T-cell (primary cell): ENCODE data around the gene FAM50A. TPM values are rescaled to one million over a fixed set of nuclear protein-coding genes. Genes with fewer than 3 reads are reported as not detected.

Experiments
- ATAC-seq, 4 experiments: fragments of 200-7000 bp in 3 of 4; fragments of 150-1000 bp in 1 of 4; cut with Tn5 transposase; replicated peaks in 1 of 4; 1 replicate in 3 of 4; 2 replicates in 1 of 4; pipeline ENCODE4 v1.10.0; 2021; ENCODE audit warnings: moderate library complexity in 3 of 4, mild to moderate bottlenecking in 2 of 4, moderate number of reproducible peaks in 1 of 4
- CTCF ChIA-PET, 2 donors: fragments of 300-600 bp; sonication (Branson Sonifier 250); formaldehyde crosslinking; loops; one replicate each; lab custom pipeline; 2022; ENCODE audit warnings: antibody characterized with exemption in 2 of 2; lab: Charles Lee
- POLR2A ChIA-PET, 2 donors: fragments of 300-600 bp; sonication (Branson Sonifier 250); formaldehyde crosslinking; loops; one replicate each; lab custom pipeline; 2022; ENCODE audit warnings: antibody characterized with exemption in 2 of 2; lab: Charles Lee
- DNase-seq, 35 experiments: peaks; one replicate each; pipeline versions ENCODE4 v3.0.0 to v3.0.0-alpha.2; 2013 to 2023
- H3K27ac ChIP-seq: one replicate; pipeline ENCODE4 v1.5.1; 2013; ENCODE audit warnings: low read length
- H3K27me3 ChIP-seq, 2 experiments: replicated peaks in 1 of 2; 1 replicate in 1 of 2; 2 replicates in 1 of 2; pipeline versions ENCODE4 v1.6.1 to v1.7.0; 2013; ENCODE audit warnings: low read length in 1 of 2, mixed read lengths in 1 of 2; ENCODE audit not compliant: control insufficient read depth in 2 of 2, insufficient read depth in 2 of 2; ENCODE audit errors: extremely low read depth in 1 of 2
- H3K36me3 ChIP-seq, 2 donors: 1 replicate in 1 of 2; 2 replicates in 1 of 2; pipeline versions ENCODE4 v1.6.1 to v1.7.0; 2013; ENCODE audit warnings: low read length in 1 of 2; ENCODE audit not compliant: control insufficient read depth in 2 of 2, insufficient read depth in 1 of 2; ENCODE audit errors: extremely low read depth in 1 of 2
- H3K4me1 ChIP-seq, 2 experiments: 1 replicate in 1 of 2; 2 replicates in 1 of 2; pipeline versions ENCODE4 v1.6.1 to v1.7.0; 2013; ENCODE audit warnings: low read length in 2 of 2, mixed read lengths in 1 of 2; ENCODE audit not compliant: insufficient read depth in 2 of 2, control insufficient read depth in 1 of 2; ENCODE audit errors: extremely low read depth in 1 of 2
- H3K4me3 ChIP-seq, 2 donors: 1 replicate in 1 of 2; 2 replicates in 1 of 2; pipeline versions ENCODE4 v1.5.1 to v1.7.0; 2013; ENCODE audit warnings: mild to moderate bottlenecking in 2 of 2, low read length in 1 of 2, moderate library complexity in 1 of 2; ENCODE audit not compliant: control insufficient read depth in 1 of 2; ENCODE audit errors: extremely low read depth in 1 of 2
- H3K9me3 ChIP-seq: 2 replicates; pipeline ENCODE4 v1.7.0; 2013
- H3K27ac Mint-ChIP-seq, 2 donors: one replicate each; pipeline ENCODE4 v1.8.0; 2020 to 2021; ENCODE audit warnings: mild to moderate bottlenecking in 2 of 2, mixed read lengths in 2 of 2
- H3K27me3 Mint-ChIP-seq, 2 donors: one replicate each; pipeline ENCODE4 v1.8.0; 2021 to 2022; ENCODE audit warnings: mixed read lengths in 2 of 2
- H3K36me3 Mint-ChIP-seq: one replicate; pipeline ENCODE4 v1.8.0; 2021; ENCODE audit warnings: mixed read lengths
- H3K4me1 Mint-ChIP-seq, 3 donors: one replicate each; pipeline ENCODE4 v1.8.0; 2020 to 2022; ENCODE audit warnings: mixed read lengths in 3 of 3, mild to moderate bottlenecking in 1 of 3
- H3K4me3 Mint-ChIP-seq, 3 donors: one replicate each; pipeline ENCODE4 v1.8.0; 2020 to 2022; ENCODE audit warnings: mild to moderate bottlenecking in 3 of 3, mixed read lengths in 3 of 3, moderate library complexity in 3 of 3
- H3K9me3 Mint-ChIP-seq, 3 donors: one replicate each; pipeline ENCODE4 v1.8.0; 2020 to 2022; ENCODE audit warnings: mixed read lengths in 3 of 3
- WGBS: methylation state at CpG from one replicate; pipeline ENCODE4 v1.1.5; 2013; ENCODE audit warnings: missing lambda C conversion rate; ENCODE audit not compliant: insufficient coverage; 5-methylcytosine and 5-hydroxymethylcytosine counted together
- total RNA-seq, 35 experiments: library from RNA in 6 of 35; stranded (reverse) in 6 of 35; fragments of 120-200 nt in 1 of 35; gene quantifications; one replicate each; pipeline versions ENCODE4 v1.2.1 to v1.2.4 and lab custom pipeline; 2013 to 2026

Gene FAM50A
- total RNA-seq, 5 donors from 2014 or later (not counting 1 experiment from before 2014, with no cell fraction given), result 34.9 to 60.5 (median 51.9) TPM

- Histone ChIP-seq H3K9me3 (no peaks in the 10 kb centered on the region), H3K36me3 (peaks cover 0 to 5% of the 10 kb centered on the region in 2 donors), H3K4me1 (peaks cover 0 to 28% of the 10 kb centered on the region in 2 experiments), H3K27me3 (no peaks in the 10 kb centered on the region), H3K27ac (no peak overlapping the region), H3K4me3 (no peak overlapping the region)
- Mint-ChIP-seq H3K36me3 (no peaks in the 10 kb centered on the region), H3K4me1 (peaks cover 18 to 30% (median 29%) of the 10 kb centered on the region in 3 donors), H3K9me3 (no peaks in the 10 kb centered on the region), H3K27ac (peak overlapping the region; percentile 49 to 83), H3K4me3 (peak overlapping the region in 2 of 3 donors; percentile 13 to 23), H3K27me3 (peaks cover 0 to 4% of the 10 kb centered on the region in 2 donors)
- ATAC-seq (no peak), DNase-seq (no peak)
- WGBS, result 100% methylated on average over 1 of the region's 13 CpGs
- POLR2A ChIA-PET, result interaction anchor here in 1 of 2 donors (0.7 kb wide), 1 partner anchor 12 kb away, joined by 7 read pairs; no protein-coding TSS in a partner anchor
- CTCF ChIA-PET, result no interaction called here
Measured at GRCh38 chrX:154426916-154427770, 16.8 kb upstream of the FAM50A start.

- Histone ChIP-seq H3K27ac (peak within 1 kb of the TSS; percentile 60), H3K36me3 (peaks cover 0 to 10% of the 10 kb centered on the region in 2 donors), H3K27me3 (no peaks in the 10 kb centered on the region), H3K4me3 (peak within 1 kb of the TSS; percentile 41 to 67), H3K9me3 (no peaks in the 10 kb centered on the region), H3K4me1 (peaks cover 0 to 28% of the 10 kb centered on the region in 2 experiments)
- Mint-ChIP-seq H3K9me3 (no peaks in the 10 kb centered on the region), H3K4me1 (peaks cover 18 to 30% (median 29%) of the 10 kb centered on the region in 3 donors), H3K27me3 (peaks cover 0 to 7% of the 10 kb centered on the region in 2 donors), H3K4me3 (peak within 1 kb of the TSS; percentile 74 to 83 (median 76)), H3K36me3 (peaks cover 4% of the 10 kb centered on the region), H3K27ac (peak within 1 kb of the TSS; percentile 81 to 83)
- DNase-seq (peak; percentile 67 to 91 (median 86)), ATAC-seq (peak; percentile 98 to 99 (median 98))
- ChIA-PET POLR2A (no interaction called here), CTCF (interaction anchor here in 1 of 2 donors (0.8 kb wide), 1 partner anchor 13 kb away, joined by 4 read pairs; no protein-coding TSS in a partner anchor)
- under 1% methylated on average over 66 of the region's 87 CpGs for WGBS
Measured at GRCh38 chrX:154428176-154429171, 15.5 kb upstream of the FAM50A start, which contains the start of gene ATP6AP1. ATP6AP1 (plus strand) TSS chrX:154428677; CDS start chrX:154428693, 16 bp downstream.

GRCh38 chrX:154429711-154430110 is 14.2 kb upstream of the FAM50A start:
- Mint-ChIP-seq H3K27me3 (peaks cover 0 to 7% of the 10 kb centered on the region in 2 donors), H3K4me3 (peak overlapping the region; percentile 74 to 83 (median 76)), H3K27ac (peak overlapping the region; percentile 58 to 72), H3K36me3 (peaks cover 5% of the 10 kb centered on the region), H3K9me3 (no peaks in the 10 kb centered on the region), H3K4me1 (peaks cover 18 to 29% (median 28%) of the 10 kb centered on the region in 3 donors)
- no peaks in the 10 kb centered on the region for H3K27me3 ChIP-seq
- ATAC-seq (no peak), DNase-seq (no peak)
- POLR2A ChIA-PET, result interaction anchor here in 1 of 2 donors (0.5 kb wide), 1 partner anchor 119 kb away, joined by 3 read pairs; no protein-coding TSS in a partner anchor
- 90% methylated on average over 2 of the region's 2 CpGs for WGBS
- H3K36me3 ChIP-seq, result peaks cover 0 to 12% of the 10 kb centered on the region in 2 donors
- H3K9me3 ChIP-seq, result no peaks in the 10 kb centered on the region
- CTCF ChIA-PET, result interaction anchor here in 1 of 2 donors (0.6 kb wide), 1 partner anchor 113 kb away, joined by 3 read pairs; no protein-coding TSS in a partner anchor
- H3K27ac ChIP-seq, result no peak overlapping the region
- H3K4me3 ChIP-seq, result no peak overlapping the region
- peaks cover 0 to 28% of the 10 kb centered on the region in 2 experiments for H3K4me1 ChIP-seq

GRCh38 chrX:154430479-154430878 is 13.5 kb upstream of the FAM50A start:
- H3K36me3 Mint-ChIP-seq, result peaks cover 5% of the 10 kb centered on the region
- no peak overlapping the region for H3K27ac ChIP-seq
- CTCF ChIA-PET, result interaction anchor here in 1 of 2 donors (0.6 kb wide), 1 partner anchor 112 kb away, joined by 3 read pairs; no protein-coding TSS in a partner anchor
- H3K4me3 Mint-ChIP-seq, result peak overlapping the region in 1 of 3 donors; percentile 2
- POLR2A ChIA-PET, result no interaction called here
- no peaks in the 10 kb centered on the region for H3K9me3 ChIP-seq
- peaks cover 0 to 28% of the 10 kb centered on the region in 2 experiments for H3K4me1 ChIP-seq
- no peak overlapping the region for H3K4me3 ChIP-seq
- H3K27me3 Mint-ChIP-seq, result peaks cover 0 to 7% of the 10 kb centered on the region in 2 donors
- DNase-seq (no peak), ATAC-seq (no peak)
- H3K27ac Mint-ChIP-seq, result peak overlapping the region in 1 of 2 donors; percentile 70
- 40% methylated on average over 1 of the region's 6 CpGs for WGBS
- no peaks in the 10 kb centered on the region for H3K9me3 Mint-ChIP-seq
- no peaks in the 10 kb centered on the region for H3K27me3 ChIP-seq
- H3K4me1 Mint-ChIP-seq, result peaks cover 18 to 29% (median 28%) of the 10 kb centered on the region in 3 donors
- peaks cover 0 to 16% of the 10 kb centered on the region in 2 donors for H3K36me3 ChIP-seq

GRCh38 chrX:154430916-154431315 is 13.0 kb upstream of the FAM50A start:
- Histone ChIP-seq H3K4me3 (no peak overlapping the region), H3K27ac (no peak overlapping the region), H3K4me1 (peaks cover 0 to 30% of the 10 kb centered on the region in 2 experiments), H3K36me3 (peaks cover 0 to 18% of the 10 kb centered on the region in 2 donors), H3K27me3 (no peaks in the 10 kb centered on the region), H3K9me3 (no peaks in the 10 kb centered on the region)
- Mint-ChIP-seq H3K36me3 (peaks cover 5% of the 10 kb centered on the region), H3K27me3 (peaks cover 0 to 7% of the 10 kb centered on the region in 2 donors), H3K4me1 (peaks cover 18 to 30% (median 29%) of the 10 kb centered on the region in 3 donors), H3K9me3 (no peaks in the 10 kb centered on the region), H3K4me3 (peak overlapping the region in 1 of 3 donors; percentile 2), H3K27ac (peak overlapping the region in 1 of 2 donors; percentile 70)
- DNase-seq (no peak), ATAC-seq (no peak)
- ChIA-PET CTCF (no interaction called here), POLR2A (interaction anchor here in 1 of 2 donors (0.5 kb wide), 1 partner anchor 97 kb away, joined by 3 read pairs; no protein-coding TSS in a partner anchor)
- WGBS, result no CpG with 5 or more reads among the region's 7 CpGs
